Measurements from ENCODE around the gene KRTAP3-3. TPM values are rescaled to one million over a fixed set of nuclear protein-coding genes. Genes with fewer than 3 reads are reported as not detected.
A peak's percentile ranks its signal among the peaks of the same experiment; 100 is the strongest.

The KRTAP3-3 gene
- total and polyA plus RNA-seq, 2 of the 4 experiments (the other 2 are of a cell fraction), result not detected

- POLR2A ChIA-PET (ENCODE audit: unreplicated experiment), result interaction anchor here (0.6 kb wide), 1 partner anchor 35 kb away, joined by 4 read pairs; no protein-coding TSS in a partner anchor
- CTCF ChIA-PET, result interaction anchor here (0.9 kb wide), 1 partner anchor 44 kb away, joined by 3 read pairs; no protein-coding TSS in a partner anchor
- H3K27me3 ChIP-seq (ENCODE audit: control insufficient read depth, insufficient read depth, low read length), result no peaks in the 10 kb centered on the region
- no peak overlapping the region for H4K8ac ChIP-seq (ENCODE audit: low read depth in 2 of 2, low read length in 2 of 2)
- H2AFZ ChIP-seq (replicated peaks; ENCODE audit: low read length, poor library complexity), result peak overlapping the region; percentile 75
- H4K91ac ChIP-seq (ENCODE audit: insufficient read depth, low read depth, low read length), result peak overlapping the region; percentile 29
- dilution Hi-C loops (cut with HindIII; ENCODE audit: low sequenced_read_pairs, unreplicated experiment) (no loop called here), intact Hi-C loops (cut with micrococcal nuclease) (no loop called here), in situ Hi-C loops (cut with MboI; ENCODE audit: low sequenced_read_pairs) (no loop called here)
- no peak overlapping the region for H3K27ac ChIP-seq (ENCODE audit: insufficient read depth, low read length)
- H2BK15ac ChIP-seq (ENCODE audit: low read depth, low read length), result no peak overlapping the region; the same call in 2 of the 3 replicates
- no peak overlapping the region for H3K4me3 ChIP-seq (ENCODE audit: insufficient read depth, low read depth, low read length)
- H3K9me3 ChIP-seq (ENCODE audit: control insufficient read depth, insufficient read depth, low read length), result no peaks in the 10 kb centered on the region
- DNase-seq (peak; percentile 63), ATAC-seq (ENCODE audit: low read depth) (peak; percentile 66)
- H3K79me1 ChIP-seq (ENCODE audit: low read depth in 1 of 2, low read length in 2 of 2), result no peaks in the 10 kb centered on the region
- H4K5ac ChIP-seq (ENCODE audit: low read depth, low read length), result no peak overlapping the region
- 18% methylated on average over 2 of the region's 8 CpGs; no CpG with 5 or more reads in 1 of the 2 experiments for WGBS, 2 experiments (ENCODE audit: extremely low coverage in 2 of 2, insufficient read length in 1 of 2)
- peak overlapping the region; percentile 59 for H3K4me2 ChIP-seq (ENCODE audit: low read depth, low read length)
- peaks cover 5% of the 10 kb centered on the region for H3K4me1 ChIP-seq (ENCODE audit: control insufficient read depth, insufficient read depth, low read length)
- BruUV-seq (replicated peaks), result no TSS peak
- H3K23ac ChIP-seq (ENCODE audit: low read depth, low read length), result peak overlapping the region; percentile 10; the same call in 1 of the 2 replicates
- H3K56ac ChIP-seq (ENCODE audit: extremely low read depth, insufficient read depth, low read length), result no peak overlapping the region
- H3K18ac ChIP-seq (ENCODE audit: low read depth, low read length), result no peak overlapping the region
- no peaks in the 10 kb centered on the region for H3K9me1 ChIP-seq (ENCODE audit: insufficient read depth, low read length)
- no peaks in the 10 kb centered on the region for H4K20me1 ChIP-seq (ENCODE audit: insufficient read depth, low read length)
- H3K36me3 ChIP-seq (ENCODE audit: control insufficient read depth, insufficient read depth, low read length), result no peaks in the 10 kb centered on the region
- H2BK5ac ChIP-seq (ENCODE audit: low read depth, low read length, poor library complexity, severe bottlenecking), result no peak overlapping the region
- no peak overlapping the region for H3K9ac ChIP-seq (ENCODE audit: low read depth, low read length)
- 0 out of 2 replicates have a peak overlapping the region, but pooled peaks have one; percentile 2 for H2BK20ac ChIP-seq (ENCODE audit: low read depth, low read length)
- no peak for TF ChIP-seq MXI1 (IDR thresholded peaks at IDR 0.05; ENCODE audit: borderline replicate concordance, low read depth, low read length)
- TF ChIP-seq USF2 (IDR thresholded peaks at IDR 0.05; ENCODE audit: low read depth, low read length), result no peak
- no peak for TF ChIP-seq CEBPB (IDR thresholded peaks at IDR 0.05; ENCODE audit: low read depth, low read length)
- TF ChIP-seq MAFK (IDR thresholded peaks at IDR 0.05; ENCODE audit: low read depth, low read length), result peak; percentile 77
- TF ChIP-seq POLR2A (IDR thresholded peaks at IDR 0.05; ENCODE audit: low read depth, low read length), result no peak
- no peak for TF ChIP-seq CHD1 (IDR thresholded peaks at IDR 0.05; ENCODE audit: low read depth, low read length)
- peak overlapping the region; percentile 28; the same call in 1 of the 2 replicates for H3K14ac ChIP-seq (replicated peaks; ENCODE audit: low read depth, low read length)
- peak overlapping the region; percentile 50; the same call in 1 of the 2 replicates for H2BK120ac ChIP-seq (ENCODE audit: low read depth, low read length)
- H3K4ac ChIP-seq (ENCODE audit: low read depth, low read length), result peak overlapping the region; percentile 3; the same call in 1 of the 2 replicates
- H2AK5ac ChIP-seq (ENCODE audit: low read depth, low read length), result no peak overlapping the region; the same call in 1 of the 2 replicates
- H2AK9ac ChIP-seq (replicated peaks; ENCODE audit: low read depth, low read length, poor library complexity), result no peak overlapping the region
Measured at GRCh38 chr17:40980596-40980995, 13.4 kb downstream of the KRTAP3-3 start.
